Activated naive CD8-positive, alpha-beta T cell (primary cell): ENCODE results near the gene APOM.
A peak's percentile ranks its signal among the peaks of the same experiment; 100 is the strongest.

ENCODE experiments used
- H3K27ac Mint-ChIP-seq: one replicate; pipeline ENCODE4 v1.8.0; 2021; ENCODE audit warnings: mixed read lengths
- H3K27me3 Mint-ChIP-seq: one replicate; pipeline ENCODE4 v1.8.0; 2021; ENCODE audit warnings: mixed read lengths
- H3K36me3 Mint-ChIP-seq: one replicate; pipeline ENCODE4 v1.8.0; 2021; ENCODE audit warnings: mixed read lengths
- H3K4me1 Mint-ChIP-seq: one replicate; pipeline ENCODE4 v1.8.0; 2021; ENCODE audit warnings: low read depth, mixed read lengths
- H3K4me3 Mint-ChIP-seq: one replicate; pipeline ENCODE4 v1.8.0; 2021; ENCODE audit warnings: mild to moderate bottlenecking, mixed read lengths
- H3K9me3 Mint-ChIP-seq: one replicate; pipeline ENCODE4 v1.8.0; 2021; ENCODE audit warnings: low read depth, mixed read lengths

Gene APOM

DNA sequence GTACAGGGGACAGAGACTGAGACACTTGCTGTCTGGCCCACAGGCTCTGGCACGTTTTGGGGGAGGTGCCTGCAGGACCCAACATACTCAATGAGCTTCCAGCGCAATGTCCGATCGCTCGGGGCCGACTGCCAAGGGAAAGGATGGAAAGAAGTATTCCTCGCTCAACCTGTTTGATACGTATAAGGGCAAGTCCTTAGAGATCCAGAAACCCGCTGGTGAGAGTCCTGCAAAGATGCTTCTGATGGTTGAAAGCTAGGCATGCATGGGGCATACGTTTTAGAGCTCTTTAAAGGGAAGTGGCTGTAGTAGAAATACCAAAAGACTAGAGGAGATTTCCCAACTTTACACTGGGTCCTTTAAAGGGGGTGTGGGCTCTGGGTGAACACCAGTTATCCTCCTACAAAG is 33.0 kb upstream of the APOM start:
- H3K9me3 Mint-ChIP-seq: no peaks in the 10 kb centered on the region
- peak overlapping the region; percentile 99 for H3K4me3 Mint-ChIP-seq
- peaks cover 27% of the 10 kb centered on the region for H3K4me1 Mint-ChIP-seq
- peaks cover 7% of the 10 kb centered on the region for H3K36me3 Mint-ChIP-seq
- H3K27me3 Mint-ChIP-seq: no peaks in the 10 kb centered on the region
- H3K27ac Mint-ChIP-seq: peak overlapping the region; percentile 98

DNA sequence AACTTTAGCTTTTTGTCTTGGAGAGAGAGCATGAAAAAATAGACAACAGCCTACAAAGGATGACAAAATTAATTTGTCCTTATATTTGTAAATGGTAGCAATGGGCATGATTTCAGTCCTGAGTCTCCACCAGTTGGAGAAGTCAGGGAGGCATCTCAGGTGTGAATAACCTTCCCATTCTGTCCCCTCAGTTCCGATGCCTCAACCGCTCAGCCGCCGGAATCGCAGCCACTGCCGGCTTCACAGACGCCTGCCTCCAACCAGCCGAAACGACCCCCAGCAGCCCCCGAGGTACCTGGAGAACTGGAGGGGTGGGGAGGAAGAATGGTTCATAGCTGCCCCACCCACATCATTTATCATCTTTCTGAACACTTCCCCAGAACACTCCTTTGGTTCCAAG is 31.6 kb upstream of the APOM start:
- no peak overlapping the region for H3K4me3 Mint-ChIP-seq
- H3K4me1 Mint-ChIP-seq: peaks cover 23% of the 10 kb centered on the region
- no peak overlapping the region for H3K27ac Mint-ChIP-seq
- H3K36me3 Mint-ChIP-seq: peaks cover 7% of the 10 kb centered on the region
- no peaks in the 10 kb centered on the region for H3K9me3 Mint-ChIP-seq
- H3K27me3 Mint-ChIP-seq: no peaks in the 10 kb centered on the region

DNA sequence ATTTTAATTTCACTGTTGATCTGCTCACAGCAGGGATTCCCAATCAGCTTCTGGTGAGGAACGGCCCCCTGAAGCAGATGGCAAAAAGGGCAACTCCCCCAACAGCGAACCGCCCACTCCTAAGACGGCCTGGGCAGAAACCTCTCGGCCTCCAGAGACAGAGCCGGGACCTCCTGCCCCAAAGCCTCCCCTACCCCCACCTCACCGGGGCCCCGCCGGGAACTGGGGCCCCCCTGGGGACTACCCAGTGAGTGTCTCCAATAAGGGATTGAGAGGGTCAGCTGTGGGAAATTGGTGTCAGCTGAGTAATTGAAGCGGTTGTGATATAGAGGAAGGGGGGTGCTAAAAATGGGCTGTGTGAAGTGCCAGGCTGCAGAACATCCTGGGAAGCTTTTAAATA is 28.7 kb upstream of the APOM start:
- Mint-ChIP-seq H3K9me3 (no peaks in the 10 kb centered on the region), H3K4me3 (no peak overlapping the region), H3K4me1 (peaks cover 12% of the 10 kb centered on the region), H3K27me3 (no peaks in the 10 kb centered on the region), H3K27ac (peak overlapping the region; percentile 54), H3K36me3 (peaks cover 5% of the 10 kb centered on the region)

- Mint-ChIP-seq H3K4me1 (peaks cover 3% of the 10 kb centered on the region), H3K27me3 (no peaks in the 10 kb centered on the region), H3K4me3 (no peak overlapping the region), H3K36me3 (no peaks in the 10 kb centered on the region), H3K9me3 (no peaks in the 10 kb centered on the region), H3K27ac (peak overlapping the region; percentile 56)
These were observed 27.9 kb upstream of the APOM start for GRCh38 chr6:31627690-31628287.

GRCh38 chr6:31629014-31629413 is 26.7 kb upstream of the APOM start:
- Mint-ChIP-seq H3K36me3 (no peaks in the 10 kb centered on the region), H3K4me1 (peaks cover 2% of the 10 kb centered on the region), H3K4me3 (no peak overlapping the region), H3K27ac (no peak overlapping the region), H3K9me3 (no peaks in the 10 kb centered on the region), H3K27me3 (no peaks in the 10 kb centered on the region)

GRCh38 chr6:31630177-31630934 is 25.3 kb upstream of the APOM start:
- Mint-ChIP-seq H3K4me3 (no peak overlapping the region), H3K27ac (no peak overlapping the region), H3K9me3 (no peaks in the 10 kb centered on the region), H3K27me3 (no peaks in the 10 kb centered on the region), H3K4me1 (peaks cover 2% of the 10 kb centered on the region), H3K36me3 (no peaks in the 10 kb centered on the region)

DNA sequence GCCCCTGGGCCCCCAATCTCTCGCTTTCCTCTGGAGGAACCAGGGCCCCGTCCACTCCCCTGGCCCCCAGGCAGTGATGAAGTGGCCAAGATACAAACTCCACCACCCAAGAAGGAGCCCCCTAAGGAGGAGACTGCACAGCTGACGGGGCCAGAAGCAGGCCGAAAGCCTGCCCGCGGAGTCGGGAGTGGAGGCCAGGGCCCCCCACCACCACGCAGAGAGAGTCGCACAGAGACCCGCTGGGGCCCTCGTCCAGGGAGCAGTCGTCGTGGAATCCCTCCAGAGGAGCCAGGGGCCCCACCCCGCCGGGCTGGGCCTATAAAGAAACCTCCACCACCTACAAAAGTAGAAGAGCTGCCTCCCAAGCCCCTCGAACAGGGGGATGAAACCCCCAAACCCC is 24.5 kb upstream of the APOM start:
- H3K4me3 Mint-ChIP-seq: no peak overlapping the region

DNA sequence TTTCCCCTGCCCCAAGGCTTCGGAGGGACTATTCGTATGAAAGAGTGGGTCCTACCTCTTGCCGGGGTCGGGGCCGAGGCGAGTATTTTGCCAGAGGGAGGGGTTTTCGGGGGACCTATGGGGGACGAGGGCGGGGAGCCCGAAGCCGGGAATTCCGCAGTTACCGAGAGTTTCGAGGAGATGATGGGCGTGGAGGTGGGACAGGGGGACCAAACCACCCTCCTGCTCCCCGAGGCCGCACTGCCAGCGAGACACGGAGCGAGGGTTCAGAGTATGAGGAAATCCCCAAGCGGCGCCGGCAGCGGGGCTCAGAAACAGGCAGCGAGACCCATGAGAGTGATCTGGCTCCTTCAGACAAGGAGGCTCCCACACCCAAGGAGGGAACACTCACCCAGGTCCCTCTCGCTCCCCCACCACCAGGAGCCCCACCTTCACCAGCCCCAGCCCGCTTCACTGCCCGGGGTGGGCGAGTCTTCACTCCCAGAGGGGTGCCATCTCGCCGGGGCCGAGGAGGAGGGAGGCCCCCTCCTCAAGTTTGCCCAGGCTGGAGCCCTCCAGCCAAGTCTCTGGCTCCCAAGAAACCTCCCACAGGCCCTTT is 23.9 kb upstream of the APOM start:
- peaks cover 2% of the 10 kb centered on the region for H3K4me1 Mint-ChIP-seq
- H3K27ac Mint-ChIP-seq: no peak overlapping the region
- H3K27me3 Mint-ChIP-seq: no peaks in the 10 kb centered on the region
- peaks cover 3% of the 10 kb centered on the region for H3K36me3 Mint-ChIP-seq
- no peak overlapping the region for H3K4me3 Mint-ChIP-seq
- H3K9me3 Mint-ChIP-seq: no peaks in the 10 kb centered on the region

More for the DNA sequence above, 24.5 kb upstream of the APOM start:
- Mint-ChIP-seq H3K36me3 (peaks cover 3% of the 10 kb centered on the region), H3K9me3 (no peaks in the 10 kb centered on the region), H3K27me3 (no peaks in the 10 kb centered on the region), H3K4me1 (peaks cover 2% of the 10 kb centered on the region), H3K27ac (no peak overlapping the region)

GRCh38 chr6:31632279-31632946 is 23.3 kb upstream of the APOM start:
- Mint-ChIP-seq H3K27ac (no peak overlapping the region), H3K4me3 (no peak overlapping the region), H3K27me3 (no peaks in the 10 kb centered on the region), H3K36me3 (peaks cover 3% of the 10 kb centered on the region), H3K9me3 (no peaks in the 10 kb centered on the region), H3K4me1 (peaks cover 2% of the 10 kb centered on the region)

DNA sequence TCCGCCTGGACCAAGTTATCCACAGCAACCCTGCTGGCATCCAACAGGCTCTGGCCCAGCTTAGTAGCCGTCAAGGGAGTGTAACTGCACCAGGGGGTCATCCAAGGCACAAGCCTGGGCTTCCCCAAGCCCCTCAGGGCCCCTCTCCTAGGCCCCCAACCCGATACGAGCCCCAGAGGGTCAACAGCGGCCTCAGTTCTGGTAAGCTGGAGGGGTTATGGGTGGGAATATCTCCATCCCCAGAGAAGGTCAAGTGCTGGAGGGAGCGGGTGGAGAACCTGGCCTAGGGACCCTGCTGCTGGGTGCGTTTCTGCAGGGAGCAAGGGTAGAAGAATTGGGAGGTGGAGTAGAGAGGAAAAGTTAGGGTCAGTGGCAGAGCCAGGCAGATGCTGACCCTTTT is 22.2 kb upstream of the APOM start:
- Mint-ChIP-seq H3K27ac (no peak overlapping the region), H3K4me3 (no peak overlapping the region), H3K9me3 (no peaks in the 10 kb centered on the region), H3K4me1 (peaks cover 2% of the 10 kb centered on the region), H3K27me3 (no peaks in the 10 kb centered on the region), H3K36me3 (peaks cover 3% of the 10 kb centered on the region)

DNA sequence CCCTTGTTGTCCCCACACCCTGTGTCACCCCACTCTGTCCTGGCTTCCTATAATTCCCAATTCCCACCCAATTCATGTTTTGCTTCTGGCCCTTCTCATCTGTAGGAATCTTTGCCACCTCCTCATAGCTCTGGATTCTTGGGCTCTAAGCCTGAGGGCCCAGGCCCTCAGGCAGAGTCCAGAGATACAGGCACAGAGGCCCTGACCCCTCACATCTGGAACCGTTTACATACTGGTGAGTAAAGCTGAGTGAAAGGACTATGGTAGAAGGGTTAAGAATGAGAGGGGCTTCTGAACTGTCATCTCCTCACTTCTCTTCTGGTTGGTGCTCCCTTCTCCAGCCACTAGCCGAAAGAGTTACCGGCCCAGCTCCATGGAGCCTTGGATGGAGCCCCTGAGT is 21.6 kb upstream of the APOM start:
- no peaks in the 10 kb centered on the region for H3K9me3 Mint-ChIP-seq
- no peak overlapping the region for H3K27ac Mint-ChIP-seq
- H3K4me3 Mint-ChIP-seq: no peak overlapping the region
- no peaks in the 10 kb centered on the region for H3K27me3 Mint-ChIP-seq
- peaks cover 3% of the 10 kb centered on the region for H3K36me3 Mint-ChIP-seq
- H3K4me1 Mint-ChIP-seq: peaks cover 2% of the 10 kb centered on the region

GRCh38 chr6:31634969-31635575 is 20.6 kb upstream of the APOM start:
- no peak overlapping the region for H3K4me3 Mint-ChIP-seq
- H3K27ac Mint-ChIP-seq: no peak overlapping the region
- H3K27me3 Mint-ChIP-seq: no peaks in the 10 kb centered on the region
- H3K4me1 Mint-ChIP-seq: peaks cover 2% of the 10 kb centered on the region
- H3K36me3 Mint-ChIP-seq: peaks cover 3% of the 10 kb centered on the region
- no peaks in the 10 kb centered on the region for H3K9me3 Mint-ChIP-seq

DNA sequence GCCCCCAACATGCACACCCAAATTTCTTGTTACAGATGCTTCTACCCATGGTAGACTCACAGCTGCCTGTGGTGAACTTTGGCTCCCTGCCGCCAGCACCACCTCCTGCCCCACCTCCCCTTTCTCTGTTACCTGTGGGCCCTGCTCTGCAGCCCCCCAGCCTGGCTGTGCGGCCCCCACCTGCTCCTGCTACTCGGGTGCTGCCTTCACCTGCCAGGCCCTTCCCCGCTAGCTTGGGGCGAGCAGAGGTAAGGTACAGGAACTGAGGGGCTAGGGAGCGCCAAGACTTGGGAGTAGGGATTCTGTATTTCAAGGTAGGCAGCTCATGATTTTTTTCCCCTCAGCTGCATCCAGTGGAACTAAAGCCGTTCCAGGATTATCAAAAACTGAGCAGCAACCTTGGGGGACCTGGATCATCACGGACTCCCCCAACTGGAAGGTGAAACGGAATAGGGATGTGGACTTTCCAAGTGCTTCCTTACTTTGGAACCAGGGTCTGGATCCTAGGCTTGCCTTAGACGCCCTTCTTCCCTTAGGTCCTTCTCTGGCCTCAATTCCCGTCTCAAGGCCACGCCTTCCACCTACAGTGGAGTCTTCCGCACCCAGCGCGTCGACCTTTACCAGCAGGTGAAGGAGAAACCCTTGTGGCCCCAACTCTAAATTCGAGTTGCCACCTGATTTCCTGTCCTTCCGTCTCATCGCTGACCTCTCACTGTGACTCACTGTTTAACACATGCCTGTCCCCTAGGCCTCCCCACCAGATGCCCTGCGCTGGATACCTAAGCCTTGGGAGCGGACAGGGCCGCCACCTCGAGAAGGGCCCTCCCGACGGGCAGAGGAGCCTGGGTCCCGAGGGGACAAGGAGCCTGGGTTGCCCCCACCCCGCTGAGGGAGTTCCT is 18.7 kb upstream of the APOM start:
- no peaks in the 10 kb centered on the region for H3K27me3 Mint-ChIP-seq
- peak overlapping the region; percentile 8 for H3K27ac Mint-ChIP-seq
- peaks cover 5% of the 10 kb centered on the region for H3K36me3 Mint-ChIP-seq
- peaks cover 2% of the 10 kb centered on the region for H3K4me1 Mint-ChIP-seq
- no peaks in the 10 kb centered on the region for H3K9me3 Mint-ChIP-seq
- no peak overlapping the region for H3K4me3 Mint-ChIP-seq

- no peaks in the 10 kb centered on the region for H3K27me3 Mint-ChIP-seq
- peak overlapping the region; percentile 16 for H3K27ac Mint-ChIP-seq
- no peaks in the 10 kb centered on the region for H3K4me1 Mint-ChIP-seq
- H3K9me3 Mint-ChIP-seq: no peaks in the 10 kb centered on the region
- H3K4me3 Mint-ChIP-seq: no peak overlapping the region
- peaks cover 5% of the 10 kb centered on the region for H3K36me3 Mint-ChIP-seq
These were observed 16.7 kb upstream of the APOM start for GRCh38 chr6:31639043-31639442.
